OCI-LY7 (cell line): ENCODE measurements around the gene CLMP.

Source experiments
- EZH2phosphoT487 ChIP-seq: fragments of 200-600 bp; sonication (generic); IDR thresholded peaks from 2 replicates; pipeline ENCODE4 v1.6.1; 2018; ENCODE audit warnings: low read depth, borderline replicate concordance, mild to moderate bottlenecking, mixed run types, antibody characterized with exemption, low read length, moderate library complexity, mixed read lengths
- TF ChIP-seq, protein P1 (sequence below): fragments of 200-600 bp; sonication (generic); conservative IDR thresholded peaks from 2 replicates; pipeline ENCODE4 v1.5.1; 2014; ENCODE audit warnings: mild to moderate bottlenecking, antibody characterized with exemption, low read length, moderate library complexity, mixed read lengths

DNA sequence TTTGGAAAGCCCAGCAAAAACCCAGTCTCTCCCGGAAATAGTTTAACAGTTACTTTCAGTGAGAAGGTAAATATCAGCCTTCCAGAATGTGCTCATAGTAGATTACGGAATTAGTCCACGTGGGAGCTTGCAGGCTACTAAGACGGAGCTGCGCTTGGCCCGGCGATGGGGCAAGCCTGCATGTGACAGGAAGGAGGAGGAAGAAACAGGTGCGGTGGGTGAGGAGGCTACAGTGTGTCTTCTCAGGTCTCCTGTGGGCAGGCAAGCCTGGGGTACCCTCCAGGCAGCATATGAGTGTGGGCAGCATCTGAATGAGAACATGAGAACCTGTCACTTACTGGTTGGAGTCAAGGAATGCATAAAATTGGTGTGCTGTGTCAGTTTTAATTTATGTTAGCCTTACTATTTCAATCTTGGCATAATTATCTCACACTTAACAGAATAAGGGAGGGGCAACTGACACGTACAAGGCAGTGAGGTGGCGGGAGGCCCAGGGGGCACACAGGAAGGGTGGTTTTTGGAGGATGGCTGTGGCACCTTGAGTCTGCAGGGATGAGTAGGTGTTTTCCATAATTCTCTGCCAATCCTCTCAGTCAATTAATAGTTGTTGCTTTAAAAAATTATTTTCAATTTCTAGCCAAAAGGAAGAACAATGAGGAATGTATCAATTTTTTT, 35.7 kb downstream of the CLMP start:
- TF ChIP-seq, protein P1, sequence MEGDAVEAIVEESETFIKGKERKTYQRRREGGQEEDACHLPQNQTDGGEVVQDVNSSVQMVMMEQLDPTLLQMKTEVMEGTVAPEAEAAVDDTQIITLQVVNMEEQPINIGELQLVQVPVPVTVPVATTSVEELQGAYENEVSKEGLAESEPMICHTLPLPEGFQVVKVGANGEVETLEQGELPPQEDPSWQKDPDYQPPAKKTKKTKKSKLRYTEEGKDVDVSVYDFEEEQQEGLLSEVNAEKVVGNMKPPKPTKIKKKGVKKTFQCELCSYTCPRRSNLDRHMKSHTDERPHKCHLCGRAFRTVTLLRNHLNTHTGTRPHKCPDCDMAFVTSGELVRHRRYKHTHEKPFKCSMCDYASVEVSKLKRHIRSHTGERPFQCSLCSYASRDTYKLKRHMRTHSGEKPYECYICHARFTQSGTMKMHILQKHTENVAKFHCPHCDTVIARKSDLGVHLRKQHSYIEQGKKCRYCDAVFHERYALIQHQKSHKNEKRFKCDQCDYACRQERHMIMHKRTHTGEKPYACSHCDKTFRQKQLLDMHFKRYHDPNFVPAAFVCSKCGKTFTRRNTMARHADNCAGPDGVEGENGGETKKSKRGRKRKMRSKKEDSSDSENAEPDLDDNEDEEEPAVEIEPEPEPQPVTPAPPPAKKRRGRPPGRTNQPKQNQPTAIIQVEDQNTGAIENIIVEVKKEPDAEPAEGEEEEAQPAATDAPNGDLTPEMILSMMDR, result no peak
- TF ChIP-seq EZH2phosphoT487, result no peak
